ENCODE measurements around the gene PHLDB2. TPM values are rescaled to one million over a fixed set of nuclear protein-coding genes. Genes with fewer than 3 reads are reported as not detected.

The PHLDB2 gene
- total RNA-seq, 4 donors from 2014 or later = 12.9 to 34.7 (median 27.1) TPM

- H3K4me1 ChIP-seq = peaks cover 0 to 8% of the 10 kb centered on the region in 2 donors
- intact Hi-C loops (cut with DNase I) = no loop called here
- H3K9me3 ChIP-seq = no peaks in the 10 kb centered on the region
- H3K27me3 ChIP-seq = no peaks in the 10 kb centered on the region
- 15 to 42% methylated on average over 2 of the region's 2 CpGs for WGBS, 2 donors
- no peak overlapping the region for H3K4me3 ChIP-seq (replicated peaks in 1 of 3)
- H3K36me3 ChIP-seq = no peaks in the 10 kb centered on the region
- no peak for TF ChIP-seq CTCF (IDR thresholded peaks at IDR 0.05)
- no peak overlapping the region for H3K27ac ChIP-seq
- no peak for DNase-seq
Observed at GRCh38 chr3:111923095-111923771, 64.2 kb downstream of the PHLDB2 start.

DNA sequence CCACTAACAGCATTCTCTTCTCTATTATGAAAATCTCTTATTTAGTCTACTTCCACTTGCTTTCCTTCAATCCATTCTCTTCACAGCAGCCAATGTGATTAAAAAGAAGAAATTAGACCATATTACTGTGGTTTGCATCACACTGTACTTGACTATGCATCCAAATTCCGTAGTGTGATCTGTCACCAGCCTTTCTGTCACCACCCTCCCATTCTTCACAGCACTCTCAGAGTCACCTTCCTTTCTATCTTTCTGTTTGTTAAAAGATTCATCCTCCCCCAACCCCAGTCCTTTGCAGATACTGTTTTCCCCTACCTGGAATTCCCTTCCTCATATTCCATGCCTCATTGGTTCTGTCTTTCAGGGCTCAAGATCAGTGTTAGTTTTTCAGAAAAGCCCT, 64.7 kb downstream of the PHLDB2 start:
- WGBS, 2 donors = 85% methylated on average over 1 of the region's 1 CpG; no CpG with 5 or more reads in 1 of the 2 donors
- intact Hi-C loops (cut with DNase I) = no loop called here
- TF ChIP-seq CTCF (IDR thresholded peaks at IDR 0.05) = no peak
- TF ChIP-seq POLR2A (IDR thresholded peaks at IDR 0.05) = no peak
- Histone ChIP-seq H3K4me3 (replicated peaks in 1 of 3) (no peak overlapping the region), H3K9me3 (no peaks in the 10 kb centered on the region), H3K4me1 (peaks cover 0 to 8% of the 10 kb centered on the region in 2 donors), H3K27ac (peak overlapping the region in 2 of 3 donors; percentile 15 to 26), H3K36me3 (no peaks in the 10 kb centered on the region), H3K27me3 (no peaks in the 10 kb centered on the region)
- DNase-seq = no peak

- 23 to 60% methylated on average over 6 of the region's 6 CpGs for WGBS, 2 donors
- no peaks in the 10 kb centered on the region for H3K9me3 ChIP-seq
- no peak for TF ChIP-seq CTCF (IDR thresholded peaks at IDR 0.05)
- TF ChIP-seq POLR2A (IDR thresholded peaks at IDR 0.05) = no peak
- no peaks in the 10 kb centered on the region for H3K27me3 ChIP-seq
- H3K4me3 ChIP-seq (replicated peaks in 1 of 3) = no peak overlapping the region
- peaks cover 0 to 8% of the 10 kb centered on the region in 2 donors for H3K4me1 ChIP-seq
- peak overlapping the region in 1 of 3 donors; percentile 26 for H3K27ac ChIP-seq
- intact Hi-C loops (cut with DNase I) = no loop called here
- DNase-seq = peak; percentile 22 to 74
- no peaks in the 10 kb centered on the region for H3K36me3 ChIP-seq
Observed at GRCh38 chr3:111924283-111924682, 65.2 kb downstream of the PHLDB2 start.

DNA sequence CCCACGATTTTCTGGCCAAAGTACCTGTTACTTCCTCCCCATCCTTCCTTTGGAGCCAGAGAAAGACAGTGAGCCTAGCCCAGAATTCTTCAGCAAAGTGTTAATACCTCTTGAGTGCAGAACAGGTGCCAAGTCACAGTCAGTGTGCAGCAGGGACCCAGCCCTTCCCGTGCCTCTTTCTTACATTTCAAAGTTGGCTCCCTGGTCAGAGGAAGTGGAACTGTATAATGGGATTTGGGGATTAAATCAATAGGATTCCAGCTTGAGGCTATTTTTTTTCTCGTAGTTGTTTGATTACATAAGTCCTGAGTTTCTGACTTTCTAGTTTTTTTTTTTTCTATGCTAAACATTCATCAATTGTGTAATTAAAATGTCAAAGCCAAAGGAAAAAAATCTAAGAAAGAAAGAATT, 67.2 kb downstream of the PHLDB2 start:
- Histone ChIP-seq H3K4me3 (replicated peaks in 1 of 3) (no peak overlapping the region), H3K27ac (no peak overlapping the region), H3K27me3 (no peaks in the 10 kb centered on the region), H3K36me3 (no peaks in the 10 kb centered on the region), H3K4me1 (peaks cover 0 to 8% of the 10 kb centered on the region in 2 donors), H3K9me3 (no peaks in the 10 kb centered on the region)
- no peak for TF ChIP-seq POLR2A (IDR thresholded peaks at IDR 0.05)
- no peak for TF ChIP-seq CTCF (IDR thresholded peaks at IDR 0.05)
- WGBS, 2 donors = 15 to 19% methylated on average over 3 of the region's 3 CpGs
- peak in 1 of 2 donors; percentile 26 for DNase-seq
- intact Hi-C loops (cut with DNase I) = no loop called here

- intact Hi-C loops (cut with DNase I) = no loop called here
- no peak for TF ChIP-seq POLR2A (IDR thresholded peaks at IDR 0.05)
- no peak for TF ChIP-seq CTCF (IDR thresholded peaks at IDR 0.05)
Observed at GRCh38 chr3:111928613-111929012, 69.5 kb downstream of the PHLDB2 start.

More at GRCh38 chr3:111928613-111929012, 69.5 kb downstream of the PHLDB2 start:
- H3K4me3 ChIP-seq (replicated peaks in 1 of 3) = no peak overlapping the region
- no peak for DNase-seq
- H3K9me3 ChIP-seq = no peaks in the 10 kb centered on the region
- 82 to 88% methylated on average over 2 of the region's 2 CpGs for WGBS, 2 donors
- no peak overlapping the region for H3K27ac ChIP-seq
- H3K27me3 ChIP-seq = no peaks in the 10 kb centered on the region
- H3K4me1 ChIP-seq = peaks cover 0 to 8% of the 10 kb centered on the region in 2 donors
- no peaks in the 10 kb centered on the region for H3K36me3 ChIP-seq
